ENCODE results near the gene CELA1.

Gene CELA1

DNA sequence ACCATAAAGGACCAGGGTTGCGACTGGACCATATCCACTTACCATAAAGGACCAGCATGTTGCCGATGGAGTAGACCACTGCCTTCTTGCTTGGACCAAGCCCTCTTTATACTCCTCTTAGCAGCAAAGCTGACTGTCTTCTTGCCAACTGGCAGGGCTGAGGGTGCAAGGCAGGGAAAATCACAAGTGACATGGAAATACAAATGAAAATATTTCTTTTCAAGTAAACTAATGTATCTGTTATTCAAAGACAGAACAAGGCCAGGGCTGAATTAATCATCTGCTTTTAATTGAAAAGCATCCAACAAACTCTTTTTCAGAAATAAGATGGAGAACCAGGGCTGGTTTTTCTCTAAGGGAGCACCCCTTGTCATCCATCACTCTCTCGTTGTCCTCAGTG, at the start of gene CELA1:
Gene CELA1, minus strand, starts transcription at position 99 of the 400 bp plus-strand sequence. Its CDS starts 41 bp downstream, at position 58.
- no peak for DNase-seq

DNA sequence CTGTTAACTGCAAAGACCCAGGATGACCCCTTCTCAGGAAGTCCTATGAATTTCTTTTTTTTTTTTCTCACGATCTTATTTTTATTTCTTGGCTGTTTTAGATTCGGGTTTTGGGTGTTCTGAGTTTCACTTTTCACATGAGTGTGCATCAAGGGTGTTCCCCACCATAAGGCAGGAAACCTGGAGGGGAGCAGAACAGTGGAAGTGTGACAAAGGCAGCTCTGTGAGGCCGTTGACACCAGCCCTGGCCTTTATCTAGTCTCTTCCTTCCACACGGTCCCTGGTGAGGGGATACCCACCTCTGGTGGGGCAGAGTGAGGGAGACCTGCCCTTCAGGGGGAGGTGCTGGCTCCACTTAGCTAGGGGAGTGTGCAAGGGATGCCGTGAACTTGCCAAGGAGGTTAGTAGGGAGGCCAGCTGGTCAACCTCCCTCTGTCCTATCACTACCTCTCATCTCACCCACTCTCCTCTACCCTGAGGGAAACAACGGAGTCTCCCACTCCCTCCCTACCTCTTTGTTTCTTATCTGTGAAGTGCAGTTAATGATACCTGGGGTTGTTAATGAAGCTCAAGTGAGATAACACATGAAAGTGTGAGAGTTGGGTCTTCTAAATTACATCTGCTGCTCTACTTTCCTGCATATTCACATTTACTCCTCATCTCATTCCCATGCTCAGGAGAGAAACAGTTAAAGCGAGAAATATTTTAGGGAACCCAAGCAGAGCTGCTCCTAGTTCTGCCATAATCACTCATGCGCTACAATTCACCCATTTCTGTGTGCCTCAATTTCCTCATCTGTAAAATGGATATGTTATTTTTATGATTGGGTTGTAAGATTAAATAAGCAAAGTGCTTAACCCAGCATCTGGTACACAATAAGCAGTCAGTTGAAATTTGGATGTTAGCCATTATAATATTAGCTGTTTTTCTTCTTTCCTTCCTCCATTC, 49.1 kb upstream of the CELA1 start:
- no peak for DNase-seq

GRCh38 chr12:51393676-51394545, 47.4 kb upstream of the CELA1 start:
- DNase-seq, result peak in 1 of 56 donors; percentile 9

DNA sequence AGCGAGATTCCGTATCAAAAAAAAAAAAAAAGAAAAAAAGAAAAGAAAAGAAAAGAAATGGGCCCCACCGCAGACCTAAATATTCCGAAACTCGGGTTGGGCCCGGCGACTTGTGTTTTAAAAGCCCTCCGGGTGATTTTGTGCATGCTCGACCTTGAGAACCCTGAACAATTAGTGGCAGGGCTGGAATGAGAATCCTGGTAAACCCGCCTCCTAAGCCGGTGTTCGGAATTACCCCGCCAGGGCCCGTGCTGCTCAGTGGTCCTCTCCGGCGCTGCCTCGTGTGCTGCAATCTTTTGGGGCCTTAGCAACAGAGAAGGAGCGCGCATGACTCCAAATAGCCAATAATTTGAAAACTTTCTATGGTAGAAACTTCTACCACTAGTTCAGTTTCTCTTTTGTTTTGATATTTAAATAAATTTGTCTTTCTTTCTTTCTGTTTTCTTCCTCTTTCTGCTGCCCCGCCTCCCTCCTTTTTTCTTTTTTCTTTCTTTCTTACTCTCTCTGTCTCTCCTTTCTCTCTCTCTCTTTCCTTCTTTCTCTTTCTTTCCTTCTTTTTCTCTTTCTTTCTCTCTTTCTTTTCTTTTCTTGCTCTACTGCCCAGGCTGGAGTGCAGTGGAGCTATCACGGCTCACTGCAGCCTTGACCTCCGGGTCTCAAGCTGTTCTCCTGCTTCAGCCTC, 46.2 kb upstream of the CELA1 start:
- peak in 7 of 56 donors; percentile 11 to 48 (median 20) for DNase-seq

DNA sequence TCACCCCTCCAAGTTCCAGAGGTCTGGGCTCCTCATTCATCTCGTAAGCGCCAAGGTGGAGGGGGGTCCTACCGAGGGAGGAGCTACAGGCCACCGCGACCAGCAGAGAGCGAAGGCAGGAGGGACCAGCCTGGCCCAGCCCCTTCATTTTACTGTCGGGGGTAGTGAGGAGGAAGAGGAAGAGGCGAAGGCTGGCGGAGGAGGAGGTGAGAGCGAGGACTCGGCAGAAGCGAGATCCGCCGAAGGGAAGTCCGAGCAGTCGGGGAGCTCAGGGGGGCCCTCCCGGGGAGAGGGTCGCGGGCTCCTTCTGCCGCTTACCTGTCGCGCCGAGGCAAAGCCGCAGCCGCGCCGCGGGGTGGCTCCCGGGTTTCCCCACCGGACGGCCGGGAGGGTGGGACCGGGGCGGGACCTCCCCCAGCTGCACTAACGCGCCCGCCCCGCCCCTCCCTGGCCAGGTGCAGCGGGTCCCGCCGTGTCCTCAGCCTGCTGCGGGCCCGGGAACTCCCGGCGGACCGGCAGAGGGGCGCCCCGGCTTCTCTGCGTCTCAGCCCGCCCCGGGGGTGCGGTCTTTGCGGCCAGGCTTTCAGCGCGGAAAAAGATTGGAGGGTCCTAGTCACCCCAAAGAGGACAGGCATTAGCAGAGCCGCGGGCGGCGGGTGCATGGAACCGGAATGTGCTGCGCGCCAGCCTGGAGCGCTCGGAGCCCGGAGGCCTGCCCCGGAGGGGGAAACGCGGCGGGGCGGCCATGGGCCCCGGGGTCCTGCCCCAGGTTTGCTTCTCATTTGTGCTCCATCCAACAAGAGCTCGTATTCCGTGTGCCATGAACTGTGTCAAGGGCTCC, 45.0 kb upstream of the CELA1 start, which contains the start of gene GALNT6:
Gene GALNT6, minus strand, starts transcription at position 124 of the 841 bp plus-strand sequence. CDS start 11,625 bp downstream, outside the sequence.
- DNase-seq, result peak in 12 of 56 donors; percentile 26 to 71 (median 54)

DNA sequence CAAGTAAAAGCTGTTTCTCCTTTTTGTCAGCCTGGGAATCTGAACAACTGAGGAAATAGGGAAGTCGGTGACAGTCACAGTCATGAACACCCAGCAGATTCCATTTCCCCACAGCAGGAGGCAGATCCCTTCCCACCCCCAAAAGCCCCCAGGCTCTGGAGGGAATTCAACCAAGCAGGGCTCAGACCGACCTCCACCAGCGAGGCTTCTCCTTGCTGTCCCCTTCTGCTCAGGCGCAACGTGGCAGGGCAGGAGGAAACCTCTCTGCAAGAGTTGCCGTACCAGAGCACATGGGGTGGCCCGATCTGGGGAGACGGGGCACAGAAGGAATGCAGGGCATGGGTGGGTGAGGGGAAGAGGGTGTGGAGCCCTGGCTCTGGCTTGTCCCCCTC, 44.4 kb upstream of the CELA1 start:
- DNase-seq, result peak in 15 of 56 donors; percentile 30 to 70 (median 52)

GRCh38 chr12:51390457-51390856, 44.0 kb upstream of the CELA1 start:
- DNase-seq, result peak in 1 of 56 donors; percentile 62

- DNase-seq, result peak in 1 of 56 donors; percentile 30
Observed at GRCh38 chr12:51389302-51389999, 43.0 kb upstream of the CELA1 start.

DNA sequence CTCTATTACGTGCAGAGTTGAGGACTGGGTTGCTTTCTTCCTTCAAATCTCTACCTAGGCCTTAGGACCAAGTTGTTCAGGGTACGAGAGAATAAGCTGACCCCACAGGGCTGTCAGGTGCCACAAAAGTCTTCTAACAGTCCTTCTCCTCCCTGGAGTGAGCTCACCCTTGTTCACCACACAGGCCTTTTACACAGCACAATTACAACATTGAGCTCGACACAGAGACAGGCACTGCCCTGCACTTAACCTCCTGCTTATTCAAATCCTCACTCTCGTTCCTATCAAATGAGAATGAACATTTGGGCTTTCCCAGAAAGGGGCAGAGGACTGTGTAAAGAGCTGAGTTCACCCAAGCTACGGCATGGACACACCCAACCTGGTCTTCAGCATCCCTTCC, 42.4 kb upstream of the CELA1 start:
- peak in 17 of 56 donors; percentile 16 to 49 (median 29) for DNase-seq

GRCh38 chr12:51388069-51388799, 41.8 kb upstream of the CELA1 start:
- DNase-seq, result peak in 13 of 56 donors; percentile 14 to 35 (median 27)

DNA sequence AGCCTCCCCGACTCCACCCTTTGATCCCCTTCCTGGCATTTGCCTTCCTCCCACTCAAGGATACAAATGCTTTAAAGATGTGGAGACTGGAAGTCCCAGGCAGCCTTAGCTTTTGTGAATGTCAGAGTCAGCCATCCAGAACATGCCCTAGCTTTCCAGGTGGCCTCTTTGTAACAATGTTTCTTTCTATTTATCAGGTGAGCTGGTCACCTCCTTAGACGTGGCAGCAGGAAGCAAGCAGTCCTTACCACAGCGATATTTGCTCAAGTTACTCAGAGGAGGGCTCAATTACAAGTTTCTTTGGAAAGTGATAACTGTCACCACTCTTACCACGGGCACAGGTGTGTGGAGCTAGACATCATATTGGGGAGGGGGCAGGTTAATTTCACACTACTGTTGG, 39.9 kb upstream of the CELA1 start:
- no peak for DNase-seq

DNA sequence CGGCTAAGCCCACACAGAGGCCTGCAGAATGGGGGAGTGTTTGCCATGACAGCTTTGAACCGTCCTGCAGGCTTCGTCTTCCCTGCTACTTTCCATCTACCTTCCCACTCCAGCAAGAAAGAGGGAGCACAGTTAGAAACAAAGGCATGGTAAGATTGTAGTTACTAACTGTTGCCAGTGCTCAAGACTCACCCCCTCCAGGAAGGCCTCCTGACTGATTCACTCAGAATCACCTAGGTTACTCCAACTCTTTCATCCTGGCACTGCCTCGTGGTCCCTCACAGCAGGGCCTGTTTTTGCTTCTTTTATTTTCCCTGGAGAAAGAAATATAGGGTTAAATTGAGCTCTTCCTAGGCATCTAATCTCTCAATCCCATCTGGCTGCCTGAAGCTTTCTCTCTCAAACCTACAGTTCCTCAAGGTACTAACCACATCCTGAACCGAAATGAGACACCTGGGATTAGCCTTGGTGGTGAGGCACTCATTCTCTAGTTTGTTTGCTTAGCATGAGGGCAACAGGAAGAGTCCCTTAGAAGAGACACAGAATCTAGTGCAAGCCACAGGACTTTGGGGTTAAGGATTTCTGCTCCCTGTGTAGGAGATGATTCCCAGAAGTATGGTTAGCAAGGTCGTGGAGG, 36.9 kb upstream of the CELA1 start:
- no peak for DNase-seq

GRCh38 chr12:51382173-51382572, 35.7 kb upstream of the CELA1 start:
- DNase-seq, result no peak

DNA sequence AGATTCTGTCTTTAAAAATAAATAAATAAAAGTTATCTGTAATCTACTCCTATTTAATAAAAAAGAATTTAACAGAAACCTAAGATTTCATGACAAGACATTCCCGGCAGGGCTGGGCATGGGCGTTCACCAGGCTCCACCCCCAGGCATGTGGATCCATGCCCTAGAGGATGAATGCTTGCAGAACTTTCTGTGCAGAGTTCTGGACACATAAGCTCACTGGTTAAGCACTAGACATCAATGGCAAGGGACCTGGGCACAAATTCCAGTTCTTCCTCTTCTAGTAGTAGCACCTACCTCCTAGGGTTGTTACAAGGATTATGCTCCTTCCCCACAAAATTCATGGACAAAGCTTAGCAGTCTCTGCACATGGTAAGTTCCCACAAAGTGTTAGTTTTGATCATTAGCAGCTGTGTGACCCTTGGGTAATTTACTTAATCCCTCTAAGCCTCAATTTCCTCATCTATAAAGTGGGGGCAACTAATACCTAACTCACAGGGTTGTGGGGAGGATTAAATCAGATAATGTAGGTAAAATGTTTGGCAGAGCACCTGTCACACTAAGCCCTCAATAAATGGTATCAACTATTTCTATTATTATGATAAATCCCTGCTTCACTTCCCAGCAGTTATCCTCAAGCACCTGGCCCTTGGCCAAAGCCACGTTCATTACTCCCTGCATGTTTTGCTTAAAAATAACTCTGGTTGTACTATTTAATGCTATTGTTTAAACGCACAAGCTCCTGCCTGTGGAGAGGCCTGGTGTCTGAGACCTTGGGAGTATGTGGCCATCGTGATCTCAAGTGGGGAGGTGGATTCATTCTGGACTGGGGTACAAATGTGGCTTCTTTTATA, 35.0 kb upstream of the CELA1 start:
- DNase-seq, result peak in 1 of 56 donors; percentile 4

DNA sequence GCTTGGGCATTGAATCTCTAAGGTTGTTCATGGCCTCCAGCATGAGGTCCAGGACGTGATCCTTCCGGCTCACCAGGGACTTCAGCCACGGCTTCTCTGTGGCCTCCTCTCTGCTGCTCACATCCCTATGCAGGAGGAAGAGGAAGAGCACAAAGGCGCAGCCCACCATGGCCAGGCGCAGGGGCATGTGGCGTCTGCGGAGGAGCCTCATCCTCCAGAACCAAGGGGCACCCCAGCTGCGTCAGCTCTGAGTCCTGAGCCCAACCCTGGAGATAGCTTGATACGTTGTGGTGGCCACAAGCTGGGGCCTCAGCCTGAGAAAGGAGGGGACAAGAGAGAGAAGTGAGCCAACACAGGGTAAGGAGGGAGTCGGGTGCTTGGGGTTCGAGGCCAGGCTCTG, 33.1 kb upstream of the CELA1 start:
- no peak for DNase-seq

- no peak for DNase-seq
Observed at GRCh38 chr12:51378749-51379148, 32.3 kb upstream of the CELA1 start.
